Activated B cell treated with CpG ODN at 0.5 μM for 24 hours (primary cell): Measurements from ENCODE around the gene HNRNPA1. TPM values are rescaled to one million over a fixed set of nuclear protein-coding genes. Genes with fewer than 3 reads are reported as not detected.

Experiments
- ATAC-seq: fragments of 200-7000 bp; cut with Tn5 transposase; one replicate; pipeline ENCODE4 v1.10.0; 2021; ENCODE audit warnings: low read depth, mild to moderate bottlenecking, moderate library complexity
- CTCF ChIA-PET: fragments of 350-600 bp; sonication (Branson Sonifier 250); formaldehyde crosslinking; loops from one replicate; lab custom pipeline; 2021; ENCODE audit warnings: antibody characterized with exemption; lab: Charles Lee
- POLR2A ChIA-PET: fragments of 350-600 bp; sonication (Branson Sonifier 250); formaldehyde crosslinking; loops from one replicate; lab custom pipeline; 2021; ENCODE audit warnings: antibody characterized with exemption; lab: Charles Lee
- DNase-seq: peaks from one replicate; pipeline ENCODE4 v3.0.0; 2022
- H3K27ac Mint-ChIP-seq: one replicate; pipeline ENCODE4 v1.8.0; 2020; ENCODE audit warnings: mixed read lengths
- H3K27me3 Mint-ChIP-seq: one replicate; pipeline ENCODE4 v1.8.0; 2021; ENCODE audit warnings: mixed read lengths
- H3K36me3 Mint-ChIP-seq: one replicate; pipeline ENCODE4 v1.8.0; 2021; ENCODE audit warnings: low read depth, mixed read lengths
- H3K4me1 Mint-ChIP-seq: one replicate; pipeline ENCODE4 v1.8.0; 2021; ENCODE audit warnings: mixed read lengths
- H3K4me3 Mint-ChIP-seq: one replicate; pipeline ENCODE4 v1.8.0; 2020; ENCODE audit warnings: mild to moderate bottlenecking, mixed read lengths
- H3K9me3 Mint-ChIP-seq: one replicate; pipeline ENCODE4 v1.8.0; 2020; ENCODE audit warnings: mixed read lengths
- intact Hi-C: fragments of 100-400 bp; cut with micrococcal nuclease; formaldehyde crosslinking; loops from one replicate; pipeline ENCODE4 v1.15.1; 2024
- total RNA-seq: library from RNA; stranded (reverse); gene quantifications from 2 replicates; pipeline ENCODE4 v1.2.3, GENCODE V29; 2022
- TF ChIP-seq, protein P1 (sequence below): fragments of 200-600 bp; IDR thresholded peaks from one replicate; pipeline ENCODE4 v1.8.0; 2022; ENCODE audit warnings: antibody characterized with exemption, mild to moderate bottlenecking

HNRNPA1 gene
- total RNA-seq, 1 donor from 2014 or later: 1,995 TPM

DNA sequence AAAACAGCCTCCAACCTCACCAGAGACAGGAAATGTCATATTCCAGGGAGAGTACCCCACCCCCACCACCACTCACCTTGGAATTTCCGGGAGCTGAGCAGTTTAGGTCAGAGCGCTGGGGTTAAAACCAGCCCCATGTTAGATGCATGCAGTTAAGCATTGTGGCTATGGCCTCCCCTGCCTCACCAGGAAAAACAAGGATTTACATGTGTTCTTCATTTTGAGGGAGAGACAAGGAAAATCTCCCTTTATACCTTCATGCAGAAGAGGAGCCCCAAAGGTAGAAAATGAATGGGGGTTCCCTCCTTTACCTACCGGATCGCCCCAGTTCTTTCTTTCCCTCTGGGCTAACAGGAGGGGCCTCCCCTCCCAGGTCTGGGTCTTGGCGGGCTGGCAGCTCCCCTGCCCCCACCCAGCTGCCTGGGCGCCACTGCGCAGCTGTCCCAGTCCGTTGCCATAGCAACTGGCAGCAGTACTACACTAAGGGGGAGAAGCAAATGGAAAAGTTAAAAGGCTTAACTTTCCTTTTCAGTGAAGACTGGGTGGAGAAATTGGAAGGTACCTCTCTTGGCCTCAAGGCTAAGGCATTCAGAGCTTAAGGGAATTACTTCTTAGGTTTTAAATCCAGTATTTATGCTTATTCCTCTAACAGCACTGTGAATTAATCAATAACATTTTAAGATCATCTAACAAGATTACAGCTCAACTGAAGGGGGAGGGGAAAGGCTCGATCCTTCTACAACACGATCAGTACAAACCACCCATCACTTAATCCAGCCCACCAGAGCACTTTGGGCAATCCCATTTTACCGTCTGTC is 21.1 kb upstream of the HNRNPA1 start:
- TF ChIP-seq, protein P1, sequence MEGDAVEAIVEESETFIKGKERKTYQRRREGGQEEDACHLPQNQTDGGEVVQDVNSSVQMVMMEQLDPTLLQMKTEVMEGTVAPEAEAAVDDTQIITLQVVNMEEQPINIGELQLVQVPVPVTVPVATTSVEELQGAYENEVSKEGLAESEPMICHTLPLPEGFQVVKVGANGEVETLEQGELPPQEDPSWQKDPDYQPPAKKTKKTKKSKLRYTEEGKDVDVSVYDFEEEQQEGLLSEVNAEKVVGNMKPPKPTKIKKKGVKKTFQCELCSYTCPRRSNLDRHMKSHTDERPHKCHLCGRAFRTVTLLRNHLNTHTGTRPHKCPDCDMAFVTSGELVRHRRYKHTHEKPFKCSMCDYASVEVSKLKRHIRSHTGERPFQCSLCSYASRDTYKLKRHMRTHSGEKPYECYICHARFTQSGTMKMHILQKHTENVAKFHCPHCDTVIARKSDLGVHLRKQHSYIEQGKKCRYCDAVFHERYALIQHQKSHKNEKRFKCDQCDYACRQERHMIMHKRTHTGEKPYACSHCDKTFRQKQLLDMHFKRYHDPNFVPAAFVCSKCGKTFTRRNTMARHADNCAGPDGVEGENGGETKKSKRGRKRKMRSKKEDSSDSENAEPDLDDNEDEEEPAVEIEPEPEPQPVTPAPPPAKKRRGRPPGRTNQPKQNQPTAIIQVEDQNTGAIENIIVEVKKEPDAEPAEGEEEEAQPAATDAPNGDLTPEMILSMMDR: no peak
- Mint-ChIP-seq H3K4me1 (peaks cover 26% of the 10 kb centered on the region), H3K27ac (peak overlapping the region; percentile 78), H3K9me3 (no peaks in the 10 kb centered on the region), H3K4me3 (peak overlapping the region; percentile 80), H3K36me3 (peaks cover 24% of the 10 kb centered on the region), H3K27me3 (no peaks in the 10 kb centered on the region)
- ATAC-seq: peak; percentile 88
- ChIA-PET POLR2A (interaction anchor here (1.3 to 3.5 kb wide), 4 partner anchors 13 to 30 kb away, joined by 3 to 42 read pairs (median 7); partner anchors contain the start of genes CBX5 and HNRNPA1), CTCF (interaction anchor here (1.0 to 1.5 kb wide), 5 partner anchors 8 to 109 kb away, joined by 3 to 6 read pairs (median 3); partner anchors contain the start of gene COPZ1)
- intact Hi-C loops: loop anchor here (1.0 kb wide), 1 partner anchor 21 kb away; the partner anchor contains the start of genes CBX5 and HNRNPA1
- peak; percentile 50 for DNase-seq

DNA sequence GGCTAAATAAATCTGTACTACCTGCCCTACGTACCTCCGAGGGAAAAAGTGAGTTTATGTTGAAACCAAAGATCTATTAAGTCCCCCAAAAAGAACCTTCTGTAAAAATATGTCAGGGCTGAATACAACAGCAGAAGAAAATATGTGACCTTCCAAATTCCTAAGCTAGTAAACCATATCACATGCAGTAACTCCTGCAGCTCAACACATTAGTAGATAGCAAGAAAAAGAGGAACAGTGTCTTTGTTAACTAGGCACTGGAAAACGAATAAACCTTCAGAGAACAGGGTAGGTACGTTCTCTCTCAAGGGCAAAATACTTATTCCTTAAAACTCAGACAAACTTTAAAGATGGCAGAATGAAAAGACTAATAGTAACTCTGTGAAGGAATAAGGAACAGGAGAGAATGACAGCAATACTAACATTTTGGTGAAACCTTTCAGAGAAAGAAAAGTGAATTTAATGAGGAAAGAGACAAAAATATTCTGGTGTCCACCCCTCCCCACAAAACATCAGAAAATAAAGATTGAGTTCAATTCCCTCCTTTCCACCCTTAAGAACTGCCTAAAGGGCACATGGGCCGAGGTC is 18.6 kb upstream of the HNRNPA1 start:
- Mint-ChIP-seq H3K4me1 (peaks cover 26% of the 10 kb centered on the region), H3K9me3 (no peaks in the 10 kb centered on the region), H3K36me3 (peaks cover 7% of the 10 kb centered on the region), H3K4me3 (no peak overlapping the region), H3K27me3 (no peaks in the 10 kb centered on the region), H3K27ac (peak overlapping the region; percentile 31)
- TF ChIP-seq, protein P1: no peak
- POLR2A ChIA-PET: interaction anchor here (0.6 to 2.3 kb wide), 2 partner anchors 9 to 18 kb away, joined by 3 to 12 read pairs; partner anchors contain the start of genes CBX5 and HNRNPA1
- intact Hi-C loops: no loop called here
- no peak for ATAC-seq
- CTCF ChIA-PET: no interaction called here
- no peak for DNase-seq

DNA sequence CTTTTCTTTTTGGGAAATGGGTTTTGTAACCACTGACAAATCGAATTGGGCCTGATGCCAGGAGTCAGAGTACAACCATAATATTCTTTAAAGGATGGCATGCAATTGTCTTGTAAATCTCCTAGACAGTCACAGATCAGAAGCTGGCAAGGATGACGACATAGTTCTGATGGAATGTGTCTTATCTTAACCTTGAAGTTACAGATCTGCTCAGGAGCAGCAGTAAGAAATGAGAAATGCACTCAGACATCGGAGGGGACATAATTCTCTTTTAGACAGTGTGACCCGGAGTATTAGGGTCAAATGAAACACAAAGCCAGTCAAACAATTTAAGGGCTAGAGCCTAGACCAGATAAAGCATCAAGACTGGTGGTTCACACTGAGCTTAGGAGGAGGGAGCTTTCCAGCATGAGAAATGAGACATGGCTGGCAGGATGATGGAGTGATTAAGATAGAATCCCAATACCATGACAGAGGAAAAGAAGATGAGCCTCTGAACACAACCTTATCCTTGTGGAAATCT is 18.1 kb upstream of the HNRNPA1 start:
- H3K4me1 Mint-ChIP-seq: peaks cover 26% of the 10 kb centered on the region
- DNase-seq (no peak), ATAC-seq (no peak)
- H3K36me3 Mint-ChIP-seq: peaks cover 1% of the 10 kb centered on the region
- ChIA-PET POLR2A (interaction anchor here (0.6 to 2.3 kb wide), 2 partner anchors 8 to 18 kb away, joined by 3 to 12 read pairs; partner anchors contain the start of genes CBX5 and HNRNPA1), CTCF (interaction anchor here (0.6 to 1.0 kb wide), 2 partner anchors 43 to 177 kb away, joined by 3 read pairs; no protein-coding TSS in a partner anchor)
- intact Hi-C loops: no loop called here
- H3K27ac Mint-ChIP-seq: no peak overlapping the region
- no peaks in the 10 kb centered on the region for H3K27me3 Mint-ChIP-seq
- H3K4me3 Mint-ChIP-seq: no peak overlapping the region
- TF ChIP-seq, protein P1: no peak
- no peaks in the 10 kb centered on the region for H3K9me3 Mint-ChIP-seq

DNA sequence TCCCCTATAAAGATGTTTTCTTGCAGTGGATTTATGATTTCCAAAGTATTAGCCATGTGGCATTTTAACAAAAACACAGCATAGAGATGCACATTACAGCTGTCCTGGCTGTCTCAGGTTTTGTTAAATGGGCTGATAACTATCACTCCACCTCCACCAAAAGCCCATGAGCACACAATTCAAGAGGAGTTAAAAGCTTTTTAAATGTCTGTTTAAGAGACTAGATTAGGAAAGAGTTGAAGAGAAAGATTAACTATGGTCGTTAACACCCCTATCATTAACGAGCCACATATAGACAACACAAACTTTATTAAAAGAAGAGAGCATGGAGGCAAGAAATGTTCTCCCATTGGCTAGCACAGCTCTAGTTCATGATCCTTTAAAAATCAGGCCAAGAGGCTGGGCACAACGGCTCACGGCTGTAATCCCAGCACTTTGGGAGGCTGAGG is 15.1 kb upstream of the HNRNPA1 start:
- ChIA-PET CTCF (interaction anchor here (1.1 kb wide), 1 partner anchor 59 kb away, joined by 3 read pairs; the partner anchor contains the start of gene COPZ1), POLR2A (interaction anchor here (1.2 to 1.8 kb wide), 2 partner anchors 8 to 15 kb away, joined by 3 to 7 read pairs; partner anchors contain the start of genes CBX5 and HNRNPA1)
- intact Hi-C loops: no loop called here
- H3K9me3 Mint-ChIP-seq: no peaks in the 10 kb centered on the region
- DNase-seq: no peak
- no peak overlapping the region for H3K27ac Mint-ChIP-seq
- H3K36me3 Mint-ChIP-seq: peaks cover 1% of the 10 kb centered on the region
- peaks cover 8% of the 10 kb centered on the region for H3K4me1 Mint-ChIP-seq
- no peak overlapping the region for H3K4me3 Mint-ChIP-seq
- no peak for ATAC-seq
- TF ChIP-seq, protein P1: no peak
- no peaks in the 10 kb centered on the region for H3K27me3 Mint-ChIP-seq
